ENCODE data around the gene KCTD4.

Gene KCTD4

DNA sequence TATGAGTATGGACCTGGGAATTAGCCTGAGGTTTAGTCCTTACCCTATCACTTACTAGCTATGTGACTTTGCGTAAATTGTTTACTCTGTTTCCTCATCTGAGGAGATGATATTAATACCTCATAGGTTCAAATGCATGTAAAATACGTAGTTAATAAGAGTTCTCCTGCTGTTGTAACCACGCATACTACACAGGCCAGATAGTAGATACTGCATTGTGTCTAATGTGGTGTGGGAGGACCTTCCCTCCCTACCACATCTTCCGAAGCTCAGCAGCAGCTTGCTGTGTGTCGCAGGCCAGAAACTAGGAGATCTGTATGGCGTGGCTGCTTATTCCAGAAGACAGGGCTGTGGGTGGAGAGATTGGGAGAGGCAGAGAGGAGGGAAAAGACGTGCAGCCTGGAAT, 57.5 kb downstream of the KCTD4 start:
- Histone ChIP-seq H3K4me1 (ENCODE audit: low read length) (no peaks in the 10 kb centered on the region), H3K9me3 (replicated peaks; ENCODE audit: insufficient read depth, low read length) (no peaks in the 10 kb centered on the region), H3K4me2 (ENCODE audit: low read depth, low read length) (no peak overlapping the region), H3K4me3 (ENCODE audit: low read length) (no peak overlapping the region), H3K27me3 (replicated peaks; ENCODE audit: insufficient read depth, low read length) (no peaks in the 10 kb centered on the region), H3K9ac (ENCODE audit: low read length) (no peak overlapping the region), H3K9me2 (replicated peaks; ENCODE audit: insufficient read depth, low read length) (no peaks in the 10 kb centered on the region), H3K36me3 (replicated peaks; ENCODE audit: insufficient read depth, low read length) (no peaks in the 10 kb centered on the region), H3K79me2 (ENCODE audit: low read length) (peaks cover 33% of the 10 kb centered on the region), H2AFZ (ENCODE audit: low read length) (no peak overlapping the region), H3K27ac (ENCODE audit: low read length) (no peak overlapping the region), H3F3A (ENCODE audit: insufficient read depth, low read length) (no peaks in the 10 kb centered on the region), H4K20me1 (ENCODE audit: insufficient read depth, low read length) (no peaks in the 10 kb centered on the region)
- no peak for DNase-seq
- TF ChIP-seq, protein P1, sequence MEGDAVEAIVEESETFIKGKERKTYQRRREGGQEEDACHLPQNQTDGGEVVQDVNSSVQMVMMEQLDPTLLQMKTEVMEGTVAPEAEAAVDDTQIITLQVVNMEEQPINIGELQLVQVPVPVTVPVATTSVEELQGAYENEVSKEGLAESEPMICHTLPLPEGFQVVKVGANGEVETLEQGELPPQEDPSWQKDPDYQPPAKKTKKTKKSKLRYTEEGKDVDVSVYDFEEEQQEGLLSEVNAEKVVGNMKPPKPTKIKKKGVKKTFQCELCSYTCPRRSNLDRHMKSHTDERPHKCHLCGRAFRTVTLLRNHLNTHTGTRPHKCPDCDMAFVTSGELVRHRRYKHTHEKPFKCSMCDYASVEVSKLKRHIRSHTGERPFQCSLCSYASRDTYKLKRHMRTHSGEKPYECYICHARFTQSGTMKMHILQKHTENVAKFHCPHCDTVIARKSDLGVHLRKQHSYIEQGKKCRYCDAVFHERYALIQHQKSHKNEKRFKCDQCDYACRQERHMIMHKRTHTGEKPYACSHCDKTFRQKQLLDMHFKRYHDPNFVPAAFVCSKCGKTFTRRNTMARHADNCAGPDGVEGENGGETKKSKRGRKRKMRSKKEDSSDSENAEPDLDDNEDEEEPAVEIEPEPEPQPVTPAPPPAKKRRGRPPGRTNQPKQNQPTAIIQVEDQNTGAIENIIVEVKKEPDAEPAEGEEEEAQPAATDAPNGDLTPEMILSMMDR (IDR thresholded peaks at IDR 0.05; ENCODE audit: low read length), result no peak
- TF ChIP-seq EZH2phosphoT487 (IDR thresholded peaks at IDR 0.05; ENCODE audit: low read length), result no peak
- TF ChIP-seq EZH2 (optimal IDR thresholded peaks at IDR 0.05; ENCODE audit: low read depth, low read length), result no peak

All from MM.1S (cell line).